ENCODE measurements around the gene PODN.

The PODN gene

GRCh38 chr1:53025769-53026112 is 36.3 kb upstream of the PODN start:
- Histone ChIP-seq H3K4me1 (ENCODE audit: low read length) (0 out of 2 replicates have a peak, but pooled peaks cover 5% of the 10 kb centered on the region), H3K9ac (ENCODE audit: low read length) (no peak overlapping the region), H4K20me1 (ENCODE audit: insufficient read depth, low read length) (no peaks in the 10 kb centered on the region), H3F3A (ENCODE audit: insufficient read depth, low read length) (no peaks in the 10 kb centered on the region), H3K9me2 (replicated peaks; ENCODE audit: insufficient read depth, low read length) (no peaks in the 10 kb centered on the region), H3K4me3 (ENCODE audit: low read length) (no peak overlapping the region), H3K9me3 (replicated peaks; ENCODE audit: insufficient read depth, low read length) (no peaks in the 10 kb centered on the region), H3K36me3 (replicated peaks; ENCODE audit: insufficient read depth, low read length) (no peaks in the 10 kb centered on the region), H3K79me2 (ENCODE audit: low read length) (peaks cover 30% of the 10 kb centered on the region), H3K27me3 (replicated peaks; ENCODE audit: insufficient read depth, low read length) (no peaks in the 10 kb centered on the region), H2AFZ (ENCODE audit: low read length) (no peak overlapping the region), H3K4me2 (ENCODE audit: low read depth, low read length) (no peak overlapping the region), H3K27ac (ENCODE audit: low read length) (no peak overlapping the region)
- DNase-seq, result no peak
- TF ChIP-seq EZH2phosphoT487 (IDR thresholded peaks at IDR 0.05; ENCODE audit: low read length) (no peak), EZH2 (optimal IDR thresholded peaks at IDR 0.05; ENCODE audit: low read depth, low read length) (no peak)
- TF ChIP-seq, protein P1, sequence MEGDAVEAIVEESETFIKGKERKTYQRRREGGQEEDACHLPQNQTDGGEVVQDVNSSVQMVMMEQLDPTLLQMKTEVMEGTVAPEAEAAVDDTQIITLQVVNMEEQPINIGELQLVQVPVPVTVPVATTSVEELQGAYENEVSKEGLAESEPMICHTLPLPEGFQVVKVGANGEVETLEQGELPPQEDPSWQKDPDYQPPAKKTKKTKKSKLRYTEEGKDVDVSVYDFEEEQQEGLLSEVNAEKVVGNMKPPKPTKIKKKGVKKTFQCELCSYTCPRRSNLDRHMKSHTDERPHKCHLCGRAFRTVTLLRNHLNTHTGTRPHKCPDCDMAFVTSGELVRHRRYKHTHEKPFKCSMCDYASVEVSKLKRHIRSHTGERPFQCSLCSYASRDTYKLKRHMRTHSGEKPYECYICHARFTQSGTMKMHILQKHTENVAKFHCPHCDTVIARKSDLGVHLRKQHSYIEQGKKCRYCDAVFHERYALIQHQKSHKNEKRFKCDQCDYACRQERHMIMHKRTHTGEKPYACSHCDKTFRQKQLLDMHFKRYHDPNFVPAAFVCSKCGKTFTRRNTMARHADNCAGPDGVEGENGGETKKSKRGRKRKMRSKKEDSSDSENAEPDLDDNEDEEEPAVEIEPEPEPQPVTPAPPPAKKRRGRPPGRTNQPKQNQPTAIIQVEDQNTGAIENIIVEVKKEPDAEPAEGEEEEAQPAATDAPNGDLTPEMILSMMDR (IDR thresholded peaks at IDR 0.05; ENCODE audit: low read length), result no peak

DNA sequence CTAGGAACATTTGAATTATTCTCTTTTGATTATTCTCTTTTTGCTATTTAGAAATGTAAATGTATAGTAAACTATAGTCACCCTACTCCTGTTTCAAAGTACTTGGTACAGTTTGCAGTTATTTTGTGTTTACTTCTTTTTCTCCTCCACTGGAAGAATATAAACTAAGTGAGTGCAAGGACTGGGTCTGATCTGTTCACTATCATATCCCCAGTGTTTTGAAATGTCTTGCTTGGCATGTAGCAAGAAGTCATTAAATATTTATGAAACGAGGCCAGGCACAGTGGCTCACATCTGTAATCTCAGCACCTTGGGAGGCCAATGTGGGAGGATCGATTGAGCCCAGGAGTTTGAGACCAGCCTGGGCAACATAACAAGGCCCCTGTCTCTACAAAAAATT is 35.8 kb upstream of the PODN start:
- Histone ChIP-seq H3K9me2 (replicated peaks; ENCODE audit: insufficient read depth, low read length) (no peaks in the 10 kb centered on the region), H3K4me3 (ENCODE audit: low read length) (no peak overlapping the region), H4K20me1 (ENCODE audit: insufficient read depth, low read length) (no peaks in the 10 kb centered on the region), H3K9ac (ENCODE audit: low read length) (no peak overlapping the region), H3K4me1 (ENCODE audit: low read length) (0 out of 2 replicates have a peak, but pooled peaks cover 5% of the 10 kb centered on the region), H3K27ac (ENCODE audit: low read length) (no peak overlapping the region), H3K9me3 (replicated peaks; ENCODE audit: insufficient read depth, low read length) (no peaks in the 10 kb centered on the region), H3K79me2 (ENCODE audit: low read length) (peaks cover 28% of the 10 kb centered on the region), H3K27me3 (replicated peaks; ENCODE audit: insufficient read depth, low read length) (no peaks in the 10 kb centered on the region), H2AFZ (ENCODE audit: low read length) (no peak overlapping the region), H3F3A (ENCODE audit: insufficient read depth, low read length) (no peaks in the 10 kb centered on the region), H3K36me3 (replicated peaks; ENCODE audit: insufficient read depth, low read length) (no peaks in the 10 kb centered on the region), H3K4me2 (ENCODE audit: low read depth, low read length) (no peak overlapping the region)
- DNase-seq, result no peak
- TF ChIP-seq EZH2 (optimal IDR thresholded peaks at IDR 0.05; ENCODE audit: low read depth, low read length) (no peak), EZH2phosphoT487 (IDR thresholded peaks at IDR 0.05; ENCODE audit: low read length) (no peak)
- TF ChIP-seq, protein P1 (IDR thresholded peaks at IDR 0.05; ENCODE audit: low read length), result no peak

GRCh38 chr1:53031732-53032131 is 30.3 kb upstream of the PODN start:
- Histone ChIP-seq H3K9me2 (replicated peaks; ENCODE audit: insufficient read depth, low read length) (no peaks in the 10 kb centered on the region), H3K27ac (ENCODE audit: low read length) (no peak overlapping the region), H3K4me2 (ENCODE audit: low read depth, low read length) (no peak overlapping the region), H3K27me3 (replicated peaks; ENCODE audit: insufficient read depth, low read length) (no peaks in the 10 kb centered on the region), H3K4me1 (ENCODE audit: low read length) (0 out of 2 replicates have a peak, but pooled peaks cover 5% of the 10 kb centered on the region), H3F3A (ENCODE audit: insufficient read depth, low read length) (no peaks in the 10 kb centered on the region), H3K4me3 (ENCODE audit: low read length) (no peak overlapping the region), H3K36me3 (replicated peaks; ENCODE audit: insufficient read depth, low read length) (no peaks in the 10 kb centered on the region), H3K9me3 (replicated peaks; ENCODE audit: insufficient read depth, low read length) (no peaks in the 10 kb centered on the region), H3K9ac (ENCODE audit: low read length) (no peak overlapping the region), H4K20me1 (ENCODE audit: insufficient read depth, low read length) (no peaks in the 10 kb centered on the region), H3K79me2 (ENCODE audit: low read length) (no peaks in the 10 kb centered on the region), H2AFZ (ENCODE audit: low read length) (no peak overlapping the region)
- TF ChIP-seq EZH2phosphoT487 (IDR thresholded peaks at IDR 0.05; ENCODE audit: low read length) (no peak), EZH2 (optimal IDR thresholded peaks at IDR 0.05; ENCODE audit: low read depth, low read length) (no peak)
- TF ChIP-seq, protein P1 (IDR thresholded peaks at IDR 0.05; ENCODE audit: low read length), result no peak
- no peak for DNase-seq
